ENCODE results near the gene RFX7. TPM values are rescaled to one million over a fixed set of nuclear protein-coding genes. Genes with fewer than 3 reads are reported as not detected.

RFX7 gene
- 10 to 100 TPM; 10.6 to 15.4 TPM for total RNA-seq

DNA sequence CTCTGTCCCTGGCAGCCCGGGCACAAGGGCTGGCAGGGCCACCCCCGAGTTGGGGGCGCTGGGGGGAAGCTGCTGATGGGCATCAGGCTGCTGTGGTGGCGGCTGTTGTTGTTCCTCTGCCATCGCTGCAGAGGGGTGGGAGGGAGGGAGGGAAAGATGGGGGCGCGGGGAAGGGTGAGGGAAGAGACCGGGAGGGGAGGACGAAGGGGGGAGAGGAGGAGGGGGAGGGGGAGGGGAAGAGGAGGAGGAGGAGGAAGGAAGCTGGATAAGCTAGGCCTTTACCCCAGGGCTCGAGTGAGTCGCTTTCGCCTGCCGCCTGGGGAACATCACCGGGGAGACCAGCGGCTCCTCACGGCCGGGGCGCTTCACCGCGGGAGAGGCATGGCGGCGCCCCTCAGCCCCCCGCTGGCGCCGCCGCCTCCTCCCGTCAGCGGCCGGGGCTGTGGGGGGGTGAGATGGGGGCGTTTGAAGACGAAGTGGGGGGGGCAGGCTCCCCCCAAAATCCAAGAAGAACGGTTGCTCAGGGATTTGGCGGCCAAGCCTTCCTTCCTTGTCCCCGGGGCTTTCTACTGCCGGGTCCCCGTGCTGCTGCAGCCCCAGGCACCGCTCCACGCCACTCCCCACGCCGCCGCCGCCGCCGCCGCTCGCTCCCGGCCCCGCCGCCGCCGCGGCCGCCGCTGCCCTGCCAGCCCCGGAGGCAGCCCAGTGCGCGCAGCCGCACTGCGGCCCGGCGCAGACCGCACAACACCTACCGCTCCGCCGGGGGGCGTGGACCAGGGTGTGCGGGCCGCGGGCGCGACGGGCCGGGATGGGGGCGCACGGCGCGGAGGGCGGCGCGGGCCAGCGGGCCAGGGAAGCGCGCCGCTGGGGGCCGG is at the start of gene RFX7:
Gene RFX7, minus strand, starts transcription at position 717 of the 875 bp plus-strand sequence. Its CDS starts 594 bp downstream, at position 123.
- intact Hi-C loops (cut with DNase I): loop anchor here (10.0 kb wide), 1 partner anchor 249 kb away; the partner anchor contains the start of gene NEDD4
- peak within 1 kb of the TSS; percentile 55 for H3K4me3 ChIP-seq
- H3K4me1 ChIP-seq: peaks cover 9% of the 10 kb centered on the region
- H3K27me3 ChIP-seq: no peaks in the 10 kb centered on the region
- TF ChIP-seq, protein P1, sequence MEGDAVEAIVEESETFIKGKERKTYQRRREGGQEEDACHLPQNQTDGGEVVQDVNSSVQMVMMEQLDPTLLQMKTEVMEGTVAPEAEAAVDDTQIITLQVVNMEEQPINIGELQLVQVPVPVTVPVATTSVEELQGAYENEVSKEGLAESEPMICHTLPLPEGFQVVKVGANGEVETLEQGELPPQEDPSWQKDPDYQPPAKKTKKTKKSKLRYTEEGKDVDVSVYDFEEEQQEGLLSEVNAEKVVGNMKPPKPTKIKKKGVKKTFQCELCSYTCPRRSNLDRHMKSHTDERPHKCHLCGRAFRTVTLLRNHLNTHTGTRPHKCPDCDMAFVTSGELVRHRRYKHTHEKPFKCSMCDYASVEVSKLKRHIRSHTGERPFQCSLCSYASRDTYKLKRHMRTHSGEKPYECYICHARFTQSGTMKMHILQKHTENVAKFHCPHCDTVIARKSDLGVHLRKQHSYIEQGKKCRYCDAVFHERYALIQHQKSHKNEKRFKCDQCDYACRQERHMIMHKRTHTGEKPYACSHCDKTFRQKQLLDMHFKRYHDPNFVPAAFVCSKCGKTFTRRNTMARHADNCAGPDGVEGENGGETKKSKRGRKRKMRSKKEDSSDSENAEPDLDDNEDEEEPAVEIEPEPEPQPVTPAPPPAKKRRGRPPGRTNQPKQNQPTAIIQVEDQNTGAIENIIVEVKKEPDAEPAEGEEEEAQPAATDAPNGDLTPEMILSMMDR (IDR thresholded peaks at IDR 0.05): no peak
- peak within 1 kb of the TSS; percentile 59 to 73 for H3K9ac ChIP-seq (ENCODE audit: low read depth in 2 of 2, low read length in 2 of 2)
- DNase-seq: peak; percentile 70
- H3K27ac ChIP-seq: peak within 1 kb of the TSS; percentile 68
- no peaks in the 10 kb centered on the region for H3K36me3 ChIP-seq
- H3K9me3 ChIP-seq: no peaks in the 10 kb centered on the region

- Histone ChIP-seq H3K27me3 (no peaks in the 10 kb centered on the region), H3K4me3 (no peak overlapping the region), H3K9ac (ENCODE audit: low read depth in 2 of 2, low read length in 2 of 2) (no peak overlapping the region), H3K9me3 (no peaks in the 10 kb centered on the region), H3K36me3 (no peaks in the 10 kb centered on the region), H3K4me1 (no peaks in the 10 kb centered on the region), H3K27ac (no peak overlapping the region)
- intact Hi-C loops (cut with DNase I): no loop called here
- TF ChIP-seq, protein P1 (IDR thresholded peaks at IDR 0.05): no peak
- no peak for DNase-seq
Measured at GRCh38 chr15:56292546-56293316, 49.1 kb upstream of the RFX7 start.

GRCh38 chr15:56291741-56292140 is 48.1 kb upstream of the RFX7 start:
- Histone ChIP-seq H3K27ac (no peak overlapping the region), H3K4me1 (no peaks in the 10 kb centered on the region), H3K4me3 (no peak overlapping the region), H3K27me3 (no peaks in the 10 kb centered on the region), H3K36me3 (no peaks in the 10 kb centered on the region), H3K9me3 (no peaks in the 10 kb centered on the region), H3K9ac (ENCODE audit: low read depth in 2 of 2, low read length in 2 of 2) (no peak overlapping the region)
- TF ChIP-seq, protein P1 (IDR thresholded peaks at IDR 0.05): no peak
- no peak for DNase-seq
- intact Hi-C loops (cut with DNase I): no loop called here

DNA sequence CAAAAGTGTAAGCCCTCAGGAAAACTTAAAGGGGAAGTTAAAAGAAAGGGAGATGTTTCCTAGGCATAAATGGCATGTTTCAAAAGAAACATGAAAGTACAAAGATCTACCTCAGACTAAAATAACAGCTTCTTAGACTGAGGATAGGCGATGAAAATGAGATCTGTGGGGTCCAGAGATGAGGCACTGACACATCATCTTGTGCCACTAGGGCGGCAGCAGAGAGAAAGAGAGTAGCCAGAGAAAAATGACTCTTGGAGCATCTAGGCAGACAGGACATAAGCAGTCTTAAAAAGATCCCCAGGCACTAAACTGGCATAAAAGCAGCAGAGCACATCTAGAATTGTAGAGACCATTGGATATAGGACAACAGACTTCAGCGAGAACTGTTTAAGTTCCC is 42.5 kb upstream of the RFX7 start:
- H3K27me3 ChIP-seq: no peaks in the 10 kb centered on the region
- H3K4me1 ChIP-seq: no peaks in the 10 kb centered on the region
- no peaks in the 10 kb centered on the region for H3K9me3 ChIP-seq
- H3K4me3 ChIP-seq: no peak overlapping the region
- H3K27ac ChIP-seq: no peak overlapping the region
- no peak for DNase-seq
- no peak overlapping the region for H3K9ac ChIP-seq (ENCODE audit: low read depth in 2 of 2, low read length in 2 of 2)
- intact Hi-C loops (cut with DNase I): no loop called here
- TF ChIP-seq, protein P1 (IDR thresholded peaks at IDR 0.05): peak; percentile 14
- no peaks in the 10 kb centered on the region for H3K36me3 ChIP-seq

DNA sequence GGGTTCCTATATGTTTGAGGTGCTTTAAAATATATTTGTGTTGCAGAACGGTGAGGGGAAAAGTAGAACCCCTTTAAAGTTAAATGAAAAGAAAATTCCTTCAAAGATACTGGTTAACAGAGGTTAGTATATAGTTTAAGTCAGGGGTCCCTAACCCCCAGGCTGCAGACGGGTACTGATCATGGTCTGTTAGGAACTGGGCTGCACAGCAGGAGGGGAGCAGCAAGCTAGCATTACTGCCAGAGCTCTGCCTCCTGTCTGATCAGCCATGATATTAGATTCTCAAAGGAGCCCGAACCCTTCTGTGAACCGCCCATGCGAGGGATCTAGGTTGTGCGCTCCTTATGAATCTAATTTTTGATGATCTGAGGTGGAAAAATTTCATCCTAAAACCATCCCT is 37.5 kb upstream of the RFX7 start:
- H3K27me3 ChIP-seq: no peaks in the 10 kb centered on the region
- TF ChIP-seq, protein P1 (IDR thresholded peaks at IDR 0.05): no peak
- H3K4me1 ChIP-seq: no peaks in the 10 kb centered on the region
- no peak overlapping the region for H3K4me3 ChIP-seq
- no peak overlapping the region for H3K9ac ChIP-seq (ENCODE audit: low read depth in 2 of 2, low read length in 2 of 2)
- no peak for DNase-seq
- H3K9me3 ChIP-seq: no peaks in the 10 kb centered on the region
- H3K36me3 ChIP-seq: no peaks in the 10 kb centered on the region
- intact Hi-C loops (cut with DNase I): no loop called here
- no peak overlapping the region for H3K27ac ChIP-seq

Measured in colonic mucosa (tissue), 4 donors.